GM18502 (cell line): ENCODE data around the gene NDST1.

ENCODE experiments used
- ATAC-seq: cut with Tn5 transposase; IDR thresholded peaks from one replicate; pipeline ENCODE4 v1.9.1; 2021; ENCODE audit warnings: mild to moderate bottlenecking; ENCODE audit not compliant: unreplicated experiment, poor library complexity

The NDST1 gene

DNA sequence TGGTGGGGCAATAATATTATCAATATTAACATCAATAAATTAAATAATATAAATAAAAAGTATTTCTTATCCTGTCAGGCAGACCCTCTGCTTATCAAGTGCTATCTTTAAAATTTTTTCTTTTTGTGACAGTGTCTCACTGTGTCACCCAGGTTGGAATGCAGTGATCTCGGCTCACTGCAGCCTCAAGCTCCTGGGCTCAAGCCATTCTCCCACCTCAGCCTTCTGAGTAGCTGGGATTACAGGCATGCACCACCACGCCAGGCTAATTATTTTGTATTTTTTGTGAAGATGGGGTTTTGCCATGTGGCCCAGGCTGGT, 53.2 kb downstream of the NDST1 start:
- no peak for ATAC-seq

GRCh38 chr5:150561571-150562275, 53.8 kb downstream of the NDST1 start:
- ATAC-seq: no peak

- no peak for ATAC-seq
Measured at GRCh38 chr5:150562832-150563231, 54.9 kb downstream of the NDST1 start.

DNA sequence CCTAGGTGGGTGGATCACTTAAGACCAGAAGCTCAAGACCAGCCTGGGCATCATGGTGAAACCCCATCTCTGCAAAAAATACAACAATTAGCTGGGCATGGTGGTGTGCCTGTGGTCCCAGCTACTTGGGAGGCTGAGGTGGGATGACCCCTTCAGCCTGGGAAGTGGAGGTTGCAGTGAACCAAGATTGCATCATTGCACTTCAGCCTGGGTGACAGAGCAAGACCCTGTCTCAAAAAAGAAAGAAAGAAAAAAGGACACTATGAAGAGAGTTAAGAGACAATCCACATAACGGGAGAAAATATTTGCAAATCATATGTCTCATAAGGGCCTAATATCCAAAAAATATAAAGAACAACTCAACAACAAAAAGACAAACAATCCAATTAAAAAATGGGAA, 57.9 kb downstream of the NDST1 start:
- no peak for ATAC-seq

DNA sequence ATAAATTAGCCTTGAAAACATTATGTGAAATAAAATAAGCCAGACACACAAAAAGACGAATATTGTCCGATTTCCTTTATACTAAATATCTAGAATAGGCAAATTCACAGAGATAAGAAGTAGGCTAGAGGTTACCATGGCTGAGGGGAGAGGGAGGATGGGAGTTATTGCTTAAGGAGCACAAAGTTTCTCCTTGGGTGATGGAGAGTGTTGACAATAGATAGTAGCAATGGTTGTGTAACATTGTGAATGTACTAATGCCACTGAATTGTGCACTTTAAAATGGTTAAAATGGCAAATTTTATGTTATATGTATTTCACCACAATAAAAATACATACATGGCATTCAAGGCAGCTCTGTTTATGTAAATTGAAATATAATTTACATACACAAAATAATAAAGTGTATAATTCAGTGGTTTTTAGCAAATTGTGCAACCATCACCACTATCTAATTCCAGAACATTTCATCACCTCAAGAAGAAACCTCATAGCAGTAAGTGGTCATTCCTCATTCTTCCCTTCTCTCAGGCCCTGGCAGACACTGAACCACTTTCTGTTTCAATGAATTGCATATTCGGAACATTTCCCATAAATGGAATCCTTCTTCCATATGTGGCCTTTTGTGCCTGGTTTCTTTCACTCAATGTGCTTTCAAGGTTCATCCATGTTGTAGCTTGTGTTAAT, 59.2 kb downstream of the NDST1 start:
- ATAC-seq: no peak

GRCh38 chr5:150568663-150569062, 60.7 kb downstream of the NDST1 start:
- no peak for ATAC-seq

- ATAC-seq: no peak
Measured at GRCh38 chr5:150570333-150570732, 62.4 kb downstream of the NDST1 start.

GRCh38 chr5:150571836-150572235, 63.9 kb downstream of the NDST1 start:
- no peak for ATAC-seq

DNA sequence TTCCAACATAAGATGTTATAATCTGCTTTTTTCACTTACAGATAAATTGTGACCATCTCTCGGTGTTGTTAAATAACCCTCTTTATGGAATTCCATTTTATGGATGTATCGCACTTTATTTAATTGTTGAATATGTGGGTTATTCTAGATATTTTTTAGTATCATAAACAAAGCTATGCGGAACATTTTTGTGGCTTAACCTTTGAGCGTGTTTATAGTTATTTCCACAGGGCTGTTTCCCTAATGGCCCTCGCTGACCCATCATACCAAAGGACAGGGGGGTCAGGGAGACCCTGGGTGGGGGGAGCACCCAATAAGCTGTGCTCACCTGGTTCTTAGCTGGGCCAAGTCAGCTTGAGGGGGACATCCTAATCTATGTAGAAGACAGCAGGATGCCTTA, 65.3 kb downstream of the NDST1 start:
- no peak for ATAC-seq

- no peak for ATAC-seq
Measured at GRCh38 chr5:150573867-150574817, 66.2 kb downstream of the NDST1 start.

GRCh38 chr5:150574818-150575547, 67.1 kb downstream of the NDST1 start:
- no peak for ATAC-seq

- no peak for ATAC-seq
Measured at GRCh38 chr5:150575745-150576448, 68.0 kb downstream of the NDST1 start.

DNA sequence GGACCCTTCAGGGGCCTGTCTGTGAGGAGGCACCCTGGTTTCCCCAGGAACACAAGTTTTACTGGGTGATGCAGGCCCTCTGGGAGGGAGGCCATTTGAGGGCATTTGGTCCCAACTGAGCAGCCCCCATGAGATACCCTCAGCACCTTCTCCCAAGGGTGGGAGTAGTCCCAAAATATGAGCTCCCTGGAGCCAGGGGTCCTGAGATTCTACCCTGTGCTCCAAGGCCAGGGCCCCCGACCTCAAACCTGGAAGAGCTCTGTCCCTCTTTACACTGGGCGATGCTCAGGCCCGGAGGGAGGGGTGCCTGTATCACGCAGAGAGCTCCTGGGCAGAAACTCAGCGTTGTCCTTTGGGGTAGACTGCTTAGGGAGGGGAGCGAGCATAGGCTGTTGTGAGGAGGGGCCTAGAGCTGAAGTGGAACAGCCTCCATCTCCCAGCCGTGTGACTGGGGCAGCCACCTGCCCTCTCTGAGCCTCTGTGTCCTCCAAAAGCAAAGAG, 68.6 kb downstream of the NDST1 start:
- ATAC-seq: no peak

DNA sequence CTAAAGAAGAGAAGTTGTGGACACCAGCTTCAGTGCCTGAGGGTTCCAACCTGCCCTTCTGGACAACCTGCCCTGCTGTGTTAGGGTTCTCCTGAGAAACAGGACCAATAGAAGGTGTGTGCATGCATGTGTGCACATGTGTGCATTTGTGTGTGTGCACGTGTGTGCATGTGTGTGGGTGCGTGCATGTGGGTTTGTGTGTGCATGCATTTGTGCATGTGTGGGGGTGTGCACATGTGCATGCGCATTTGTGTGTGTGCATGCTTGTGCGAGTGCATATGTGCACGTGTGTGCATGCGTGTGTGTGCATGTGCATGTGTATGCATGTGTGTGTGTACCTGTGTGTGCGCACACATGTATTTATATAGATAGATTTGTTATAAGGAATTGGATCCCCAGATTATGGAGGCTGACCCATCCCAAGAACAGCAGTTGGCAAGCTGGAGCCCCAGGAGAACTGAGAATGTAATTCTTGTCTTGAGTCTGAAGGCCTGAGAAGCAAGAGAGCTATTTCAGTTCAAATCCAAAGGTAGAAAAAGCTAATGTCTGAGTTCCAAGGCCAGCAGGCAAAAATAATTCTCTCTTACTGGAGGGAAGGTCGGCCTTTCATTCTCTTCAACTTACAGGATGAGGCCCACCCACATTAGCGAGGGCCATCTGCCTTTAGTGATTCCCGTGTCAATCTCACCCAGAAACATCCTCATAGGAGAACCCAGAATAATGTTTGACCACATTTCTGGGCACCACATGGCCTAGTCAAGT, 69.6 kb downstream of the NDST1 start:
- no peak for ATAC-seq

GRCh38 chr5:150578781-150579461, 71.0 kb downstream of the NDST1 start:
- no peak for ATAC-seq

DNA sequence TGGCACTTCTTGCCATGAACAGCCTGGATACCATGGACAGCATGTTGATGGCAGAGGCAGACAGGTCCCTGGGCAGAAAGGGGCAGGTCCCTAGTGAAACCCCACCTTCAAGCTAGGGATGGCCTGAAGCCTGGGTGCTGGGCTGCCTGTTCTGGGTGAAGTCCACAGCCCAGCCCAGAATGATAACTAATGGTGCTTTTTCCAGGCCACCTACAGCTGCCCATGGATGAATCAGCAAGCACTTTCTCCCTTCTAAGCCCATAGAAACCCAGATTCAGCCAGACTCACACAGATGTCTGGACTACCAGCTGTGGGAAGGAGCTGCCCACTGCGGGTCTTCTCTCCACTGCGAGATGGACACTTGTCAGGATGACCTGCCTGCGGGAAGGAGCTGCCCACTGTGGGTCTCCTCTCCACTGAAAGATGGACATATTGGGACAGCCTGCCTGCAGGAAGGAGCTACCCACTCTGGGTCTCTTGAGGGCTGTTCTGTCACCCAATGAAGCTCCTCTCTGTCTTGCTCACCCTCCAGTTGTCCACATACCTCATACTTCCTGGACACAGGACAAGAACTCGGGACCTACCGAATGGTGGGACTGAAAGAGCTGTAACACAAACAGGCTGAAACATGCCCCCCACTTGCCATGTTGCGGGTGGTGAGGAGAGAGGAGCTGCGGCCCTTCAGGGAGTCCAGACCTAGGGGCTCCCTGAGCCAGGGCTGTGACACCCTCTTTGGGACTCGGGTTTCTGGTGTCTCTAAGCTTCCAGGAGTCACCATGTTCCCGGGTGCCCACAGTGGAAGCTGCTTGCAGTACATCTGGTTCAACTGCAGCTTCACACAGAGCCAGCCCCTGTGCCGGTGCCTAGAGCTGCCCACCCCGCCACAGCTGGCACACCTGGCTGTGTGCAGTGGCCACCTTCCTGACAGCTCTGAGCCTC, 71.8 kb downstream of the NDST1 start:
- no peak for ATAC-seq

DNA sequence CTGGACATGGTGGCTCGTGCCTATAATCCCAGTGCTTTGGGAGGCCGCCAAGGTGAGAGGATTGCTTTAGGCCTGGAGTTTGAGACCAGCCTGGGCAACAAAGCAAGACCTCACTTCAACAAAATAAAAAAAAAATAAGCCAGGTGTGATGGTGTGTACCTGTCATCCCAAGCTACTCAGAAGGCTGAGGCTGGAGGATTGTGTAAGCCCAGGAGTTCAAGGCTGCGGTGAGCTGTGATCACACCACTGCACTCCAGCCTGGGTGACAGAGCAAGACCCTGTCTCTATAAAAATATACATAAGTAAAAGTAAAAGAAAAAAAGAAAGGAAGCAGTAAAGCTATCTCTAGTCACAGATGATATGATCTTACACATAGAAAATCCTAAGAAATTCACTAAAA, 73.0 kb downstream of the NDST1 start:
- ATAC-seq: no peak
